SK-N-SH treated with all-trans-retinoic acid at 6 μM for 48 hours (cell line): Measurements from ENCODE around the gene TMEM91.

ENCODE experiments used
- TOX ChIP-seq: fragments of 250-450 bp; sonication (Bioruptor Pico); IDR thresholded peaks from 2 replicates; pipeline ENCODE4 v1.8.0; 2021; ENCODE audit warnings: mild to moderate bottlenecking, moderate library complexity, borderline replicate concordance
- ZFP3 ChIP-seq: fragments of 250-450 bp; sonication (Bioruptor Pico); IDR thresholded peaks from 2 replicates; pipeline ENCODE4 v1.5.0; 2020; ENCODE audit warnings: mild to moderate bottlenecking, moderate library complexity
- TF ChIP-seq, protein P1 (sequence below): fragments of 250-450 bp; sonication (Bioruptor Pico); IDR thresholded peaks from 2 replicates; pipeline ENCODE4 v1.5.1; 2020; ENCODE audit warnings: low read depth, mild to moderate bottlenecking, moderate library complexity

DNA sequence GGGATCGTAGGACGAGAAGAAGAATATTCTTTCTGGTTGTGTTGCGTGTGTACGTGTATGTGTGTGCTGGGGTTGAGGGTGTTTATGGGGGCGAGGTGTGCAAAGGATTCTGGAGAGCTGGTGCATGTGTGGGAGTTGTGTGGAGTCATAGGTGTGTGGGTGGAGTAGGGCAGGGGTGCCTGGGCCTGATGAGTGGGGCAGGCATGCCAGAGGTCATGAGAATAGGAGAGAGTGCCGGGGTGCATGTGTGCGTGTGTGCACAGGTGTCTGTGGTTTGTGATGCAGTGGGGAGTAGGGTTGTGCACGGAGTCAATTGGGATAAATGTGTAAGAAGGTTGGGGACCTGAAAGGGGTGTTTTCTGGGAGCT lies 649 bp downstream of the TMEM91 start:
- TF ChIP-seq ZFP3 (CRISPR knock-in tag): no peak
- TF ChIP-seq, protein P1, sequence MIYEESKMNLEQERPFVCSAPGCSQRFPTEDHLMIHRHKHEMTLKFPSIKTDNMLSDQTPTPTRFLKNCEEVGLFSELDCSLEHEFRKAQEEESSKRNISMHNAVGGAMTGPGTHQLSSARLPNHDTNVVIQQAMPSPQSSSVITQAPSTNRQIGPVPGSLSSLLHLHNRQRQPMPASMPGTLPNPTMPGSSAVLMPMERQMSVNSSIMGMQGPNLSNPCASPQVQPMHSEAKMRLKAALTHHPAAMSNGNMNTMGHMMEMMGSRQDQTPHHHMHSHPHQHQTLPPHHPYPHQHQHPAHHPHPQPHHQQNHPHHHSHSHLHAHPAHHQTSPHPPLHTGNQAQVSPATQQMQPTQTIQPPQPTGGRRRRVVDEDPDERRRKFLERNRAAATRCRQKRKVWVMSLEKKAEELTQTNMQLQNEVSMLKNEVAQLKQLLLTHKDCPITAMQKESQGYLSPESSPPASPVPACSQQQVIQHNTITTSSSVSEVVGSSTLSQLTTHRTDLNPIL (CRISPR knock-in tag): no peak
- TF ChIP-seq TOX: no peak
